H1 (cell line): Measurements from ENCODE around the gene ASL. TPM values are rescaled to one million over a fixed set of nuclear protein-coding genes. Genes with fewer than 3 reads are reported as not detected.
"Not testable (repeated sequence)": the region's sequence is repeated elsewhere in the genome, so short reads cannot be mapped to it uniquely, and the experiment has no call there.

Experiments
- CTCF ChIA-PET: fragments of 300-600 bp; sonication (Branson Sonifier 250); formaldehyde crosslinking; loops from one replicate; lab custom pipeline; 2021; ENCODE audit not compliant: partially characterized antibody; lab: Charles Lee
- POLR2A ChIA-PET: fragments of 300-600 bp; sonication (Branson Sonifier 250); formaldehyde crosslinking; loops from one replicate; lab custom pipeline; 2021; ENCODE audit warnings: inconsistent platforms; ENCODE audit not compliant: partially characterized antibody; lab: Charles Lee
- DNase-seq, 2 experiments: peaks; one replicate each; pipeline versions ENCODE4 v3.0.0 to v3.0.0-alpha.2; 2010 to 2022; ENCODE audit warnings: low spot score in 2 of 2, low read depth in 1 of 2, mixed read lengths in 1 of 2
- FAIRE-seq: peaks from 2 replicates; lab custom pipeline; 2011; peaks lifted over from hg19 to GRCh38; lab: Jason Lieb, UNC
- H2AFZ ChIP-seq: 2 replicates; pipeline ENCODE4 v1.8.1; 2012; ENCODE audit warnings: low read length, inconsistent platforms
- H2AK5ac ChIP-seq: 2 replicates; pipeline ENCODE4 v1.6.1; 2013; ENCODE audit warnings: low read depth, low read length
- H2BK120ac ChIP-seq: replicated peaks from 2 replicates; pipeline ENCODE3; 2013; ENCODE audit warnings: low read depth, low read length, inconsistent platforms
- H2BK12ac ChIP-seq: 2 replicates; pipeline ENCODE4 v1.6.1; 2013; ENCODE audit warnings: low read depth, low read length
- H2BK15ac ChIP-seq: 2 replicates; pipeline ENCODE4 v1.6.1; 2013; ENCODE audit warnings: low read length
- H2BK20ac ChIP-seq: 2 replicates; pipeline ENCODE4 v1.6.1; 2013; ENCODE audit warnings: low read length
- H2BK5ac ChIP-seq: 2 replicates; pipeline ENCODE4 v1.6.1; 2013; ENCODE audit warnings: low read depth, low read length
- H3K14ac ChIP-seq: 2 replicates; pipeline ENCODE4 v1.6.1; 2013; ENCODE audit warnings: inconsistent platforms; ENCODE audit not compliant: insufficient read length
- H3K18ac ChIP-seq: 2 replicates; pipeline ENCODE4 v1.6.1; 2013; ENCODE audit warnings: low read length; ENCODE audit errors: extremely low read depth
- H3K23ac ChIP-seq: 2 replicates; pipeline ENCODE4 v1.6.1; 2013; ENCODE audit warnings: inconsistent platforms; ENCODE audit not compliant: insufficient read length
- H3K23me2 ChIP-seq: 2 replicates; pipeline ENCODE4 v1.6.1; 2013; ENCODE audit warnings: low read depth, low read length
- H3K27ac ChIP-seq: 2 replicates; pipeline ENCODE4 v1.6.1; 2011; ENCODE audit warnings: low read depth, low read length, inconsistent platforms
- H3K27me3 ChIP-seq, 4 experiments: replicated peaks in 1 of 4; 1 replicate in 1 of 4; 2 replicates in 3 of 4; pipeline versions ENCODE4 v1.6.1 to v1.8.1; 2011 to 2013; ENCODE audit warnings: low read length in 3 of 4, mild to moderate bottlenecking in 3 of 4, inconsistent platforms in 2 of 4, mixed read lengths in 2 of 4, moderate library complexity in 1 of 4; ENCODE audit not compliant: control insufficient read depth in 3 of 4, insufficient read depth in 3 of 4; ENCODE audit errors: extremely low read depth in 1 of 4
- H3K36me3 ChIP-seq, 4 experiments: 2 replicates each; pipeline versions ENCODE4 v1.6.1 to v1.8.1; 2011 to 2013; ENCODE audit warnings: mild to moderate bottlenecking in 4 of 4, low read length in 3 of 4, moderate library complexity in 2 of 4, control low read depth in 1 of 4, inconsistent platforms in 1 of 4; ENCODE audit not compliant: insufficient read depth in 4 of 4, control insufficient read depth in 2 of 4
- H3K4ac ChIP-seq: replicated peaks from 2 replicates; pipeline ENCODE3; 2013; ENCODE audit warnings: low read length, low read depth, mixed read lengths, inconsistent platforms; ENCODE audit not compliant: insufficient read length
- H3K4me1 ChIP-seq, 4 experiments: replicated peaks in 1 of 4; 1 replicate in 1 of 4; 2 replicates in 3 of 4; pipeline versions ENCODE4 v1.6.1 to v1.8.1; 2011 to 2013; ENCODE audit warnings: low read length in 3 of 4, inconsistent platforms in 2 of 4, mixed read lengths in 1 of 4; ENCODE audit not compliant: insufficient read depth in 4 of 4, control insufficient read depth in 3 of 4
- H3K4me2 ChIP-seq, 2 experiments: 2 replicates each; pipeline versions ENCODE4 v1.6.1 to v1.8.1; 2011 to 2013; ENCODE audit warnings: low read depth in 2 of 2, low read length in 2 of 2, control low read depth in 1 of 2, inconsistent platforms in 1 of 2, mild to moderate bottlenecking in 1 of 2; ENCODE audit not compliant: insufficient read depth in 1 of 2
- H3K4me3 ChIP-seq, 4 experiments: fragments of 200-600, 300-600 bp in 1 of 4; sonication (generic), shearing (Covaris generic), sonication (Bioruptor Twin) in 1 of 4; 2 replicates each; pipeline versions ENCODE4 v1.5.1 to v1.8.1; 2011 to 2016; ENCODE audit warnings: low read length in 4 of 4, low read depth in 3 of 4, control low read depth in 2 of 4, inconsistent platforms in 2 of 4, mild to moderate bottlenecking in 2 of 4, mixed read lengths in 1 of 4, moderate library complexity in 1 of 4; ENCODE audit not compliant: insufficient read depth in 2 of 4; ENCODE audit errors: extremely low read depth in 1 of 4
- H3K56ac ChIP-seq: replicated peaks from 2 replicates; pipeline ENCODE3; 2013; ENCODE audit warnings: low read depth, mild to moderate bottlenecking, mixed read lengths, low read length, inconsistent platforms; ENCODE audit not compliant: insufficient read length
- H3K79me1 ChIP-seq: 2 replicates; pipeline ENCODE4 v1.6.1; 2013; ENCODE audit warnings: low read depth, low read length, control low read depth
- H3K79me2 ChIP-seq, 2 experiments: 2 replicates each; pipeline versions ENCODE4 v1.6.1 to v1.8.1; 2012 to 2013; ENCODE audit warnings: low read length in 2 of 2, mild to moderate bottlenecking in 2 of 2, inconsistent platforms in 1 of 2; ENCODE audit not compliant: insufficient read depth in 2 of 2, control insufficient read depth in 1 of 2
- H3K9ac ChIP-seq, 4 experiments: replicated peaks in 1 of 4; 1 replicate in 1 of 4; 2 replicates in 3 of 4; pipeline versions ENCODE4 v1.6.1 to v1.8.1; 2011 to 2013; ENCODE audit warnings: low read depth in 3 of 4, low read length in 3 of 4, control low read depth in 2 of 4, mild to moderate bottlenecking in 2 of 4, moderate library complexity in 2 of 4, inconsistent platforms in 1 of 4; ENCODE audit errors: extremely low read depth in 1 of 4
- H3K9me3 ChIP-seq, 2 experiments: 2 replicates each; pipeline versions ENCODE4 v1.6.1 to v1.8.1; 2012 to 2013; ENCODE audit warnings: mild to moderate bottlenecking in 2 of 2, moderate library complexity in 2 of 2, control low read depth in 1 of 2, inconsistent platforms in 1 of 2, low read depth in 1 of 2, low read length in 1 of 2, mixed read lengths in 1 of 2; ENCODE audit not compliant: insufficient read depth in 2 of 2
- H4K20me1 ChIP-seq, 2 experiments: replicated peaks in 1 of 2; 2 replicates each; pipeline versions ENCODE3 to v1.8.1; 2011 to 2013; ENCODE audit warnings: inconsistent platforms in 2 of 2, low read length in 2 of 2, mild to moderate bottlenecking in 1 of 2; ENCODE audit not compliant: insufficient read depth in 2 of 2, control insufficient read depth in 1 of 2
- H4K5ac ChIP-seq: 2 replicates; pipeline ENCODE4 v1.6.1; 2013; ENCODE audit warnings: low read length, low read depth, mixed read lengths, inconsistent platforms; ENCODE audit not compliant: insufficient read length
- H4K8ac ChIP-seq: 2 replicates; pipeline ENCODE4 v1.8.0; 2013; ENCODE audit warnings: mild to moderate bottlenecking, moderate library complexity, low read length, inconsistent platforms; ENCODE audit not compliant: insufficient read depth; ENCODE audit errors: extremely low read depth
- H4K91ac ChIP-seq: replicated peaks from 2 replicates; pipeline ENCODE3; 2013; ENCODE audit warnings: low read length, mixed read lengths, inconsistent platforms; ENCODE audit not compliant: insufficient read length
- WGBS, 2 experiments: shearing (Covaris generic) in 1 of 2; methylation state at CpG; one replicate each; pipeline versions ENCODE4 v1.1.6 to v1.1.7; 2013 to 2015; ENCODE audit warnings: low lambda C conversion rate in 2 of 2, mixed read lengths in 2 of 2, inconsistent platforms in 1 of 2, low coverage in 1 of 2, missing lambda C conversion rate in 1 of 2; ENCODE audit not compliant: insufficient replicate concordance in 2 of 2, insufficient coverage in 1 of 2, insufficient read length in 1 of 2; ENCODE audit errors: extremely low coverage in 1 of 2, missing lambda C conversion rate in 1 of 2; 5-methylcytosine and 5-hydroxymethylcytosine counted together
- polyA plus RNA-seq, 7 experiments: library from polyadenylated mRNA; depleted of rRNA in 3 of 7; stranded (reverse) in 5 of 7; unstranded in 2 of 7; fragments of >200 nt in 5 of 7; fragments of 200-250 nt in 2 of 7; gene quantifications; 1 replicate in 5 of 7; 2 replicates in 1 of 7; 4 replicates in 1 of 7; pipeline versions ENCODE4 v1.2.1 to v1.2.3, GENCODE V29; 2011 to 2013; ENCODE audit warnings: missing spikeins in 2 of 7, mixed read lengths in 2 of 7
- total RNA-seq: library from RNA; stranded (reverse); fragmentation: NEBNext Ultra II Directional; extraction: Animal tissue kit (Norgen Biotek cat#: 25700); gene quantifications from 2 replicates; pipeline ENCODE4 v1.2.1, GENCODE V29; 2021

The ASL gene
- total and polyA plus RNA-seq, 2 of the 8 experiments (the other 6 are each of a cell fraction or from before 2014, with no cell fraction given) = 23.3 to 35.3 TPM

- H4K20me1 ChIP-seq, H2AFZ ChIP-seq, H3K56ac ChIP-seq, H2BK12ac ChIP-seq, POLR2A ChIA-PET, H3K79me2 ChIP-seq, H4K91ac ChIP-seq, H3K27me3 ChIP-seq, H3K4me2 ChIP-seq, H3K9me3 ChIP-seq, H3K18ac ChIP-seq, H2BK5ac ChIP-seq, DNase-seq, H3K4ac ChIP-seq, H3K79me1 ChIP-seq, CTCF ChIA-PET, H2BK15ac ChIP-seq, H4K5ac ChIP-seq, H3K14ac ChIP-seq, H3K23me2 ChIP-seq, FAIRE-seq, H3K4me3 ChIP-seq, H2AK5ac ChIP-seq, H3K23ac ChIP-seq, H2BK120ac ChIP-seq, H3K36me3 ChIP-seq, H3K4me1 ChIP-seq, H3K9ac ChIP-seq, H2BK20ac ChIP-seq, H3K27ac ChIP-seq, H4K8ac ChIP-seq: not testable (repeated sequence)
- WGBS, 2 experiments = 93% methylated on average over 5 of the region's 5 CpGs; no CpG with 5 or more reads in 1 of the 2 experiments
These were observed 32.8 kb downstream of the ASL start for GRCh38 chr7:66108410-66108809.
